ENCODE data around the gene TMEM217. TPM values are rescaled to one million over a fixed set of nuclear protein-coding genes. Genes with fewer than 3 reads are reported as not detected.

Gene TMEM217
- total and polyA plus RNA-seq, 2 donors (not counting 1 experiment from before 2014, with no cell fraction given) = 0.73 to 1.2 TPM

GRCh38 chr6:37238381-37238780 lies 19.6 kb downstream of the TMEM217 start:
- ATAC-seq (ENCODE audit: low read depth) = no peak
- CTCF ChIA-PET = interaction anchor here (0.6 kb wide), 1 partner anchor 178 kb away, joined by 3 read pairs; no protein-coding TSS in a partner anchor
- Mint-ChIP-seq H3K27ac (no peak overlapping the region), H3K4me1 (peaks cover 4% of the 10 kb centered on the region), H3K4me3 (no peak overlapping the region), H3K27me3 (no peaks in the 10 kb centered on the region), H3K9me3 (ENCODE audit: insufficient read depth) (no peaks in the 10 kb centered on the region)
- no CpG with 5 or more reads among the region's 1 CpG for WGBS (ENCODE audit: insufficient coverage)
- Histone ChIP-seq H3K4me1 (ENCODE audit: control insufficient read depth in 2 of 2, insufficient read depth in 2 of 2, low read length in 2 of 2) (peaks cover 5 to 6% of the 10 kb centered on the region in 2 donors), H3K9ac (ENCODE audit: low read length) (no peak overlapping the region), H4K20me1 (ENCODE audit: control insufficient read depth, insufficient read depth, low read length, poor library complexity, severe bottlenecking) (no peaks in the 10 kb centered on the region), H3K4me3 (ENCODE audit: control extremely low read depth in 1 of 5, extremely low read depth in 1 of 5, insufficient read depth in 1 of 5, low read depth in 2 of 5, low read length in 4 of 5) (no peak overlapping the region), H3K27ac (ENCODE audit: low read length in 2 of 2) (no peak overlapping the region), H3K9me3 (ENCODE audit: control extremely low read depth in 1 of 3, control insufficient read depth in 2 of 3, insufficient read depth in 1 of 3, low read length in 2 of 3) (no peaks in the 10 kb centered on the region), H3K27me3 (replicated peaks in 1 of 4; ENCODE audit: control extremely low read depth in 1 of 4, control insufficient read depth in 3 of 4, insufficient read depth in 4 of 4, low read length in 3 of 4) (no peaks in the 10 kb centered on the region), H3K79me2 (ENCODE audit: control insufficient read depth, insufficient read depth, low read length) (no peaks in the 10 kb centered on the region), H3K36me3 (replicated peaks in 1 of 2; ENCODE audit: control extremely low read depth in 1 of 2, control insufficient read depth in 1 of 2, extremely low read depth in 1 of 2, insufficient read depth in 2 of 2, low read length in 1 of 2) (no peaks in the 10 kb centered on the region), H3K4me2 (replicated peaks; ENCODE audit: low read depth, low read length, poor library complexity, severe bottlenecking) (no peak overlapping the region), H2AFZ (ENCODE audit: insufficient read depth, low read depth, low read length, poor library complexity, severe bottlenecking) (no peak overlapping the region)
- TF ChIP-seq, protein P1, sequence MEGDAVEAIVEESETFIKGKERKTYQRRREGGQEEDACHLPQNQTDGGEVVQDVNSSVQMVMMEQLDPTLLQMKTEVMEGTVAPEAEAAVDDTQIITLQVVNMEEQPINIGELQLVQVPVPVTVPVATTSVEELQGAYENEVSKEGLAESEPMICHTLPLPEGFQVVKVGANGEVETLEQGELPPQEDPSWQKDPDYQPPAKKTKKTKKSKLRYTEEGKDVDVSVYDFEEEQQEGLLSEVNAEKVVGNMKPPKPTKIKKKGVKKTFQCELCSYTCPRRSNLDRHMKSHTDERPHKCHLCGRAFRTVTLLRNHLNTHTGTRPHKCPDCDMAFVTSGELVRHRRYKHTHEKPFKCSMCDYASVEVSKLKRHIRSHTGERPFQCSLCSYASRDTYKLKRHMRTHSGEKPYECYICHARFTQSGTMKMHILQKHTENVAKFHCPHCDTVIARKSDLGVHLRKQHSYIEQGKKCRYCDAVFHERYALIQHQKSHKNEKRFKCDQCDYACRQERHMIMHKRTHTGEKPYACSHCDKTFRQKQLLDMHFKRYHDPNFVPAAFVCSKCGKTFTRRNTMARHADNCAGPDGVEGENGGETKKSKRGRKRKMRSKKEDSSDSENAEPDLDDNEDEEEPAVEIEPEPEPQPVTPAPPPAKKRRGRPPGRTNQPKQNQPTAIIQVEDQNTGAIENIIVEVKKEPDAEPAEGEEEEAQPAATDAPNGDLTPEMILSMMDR (IDR thresholded peaks at IDR 0.05) = no peak
- no peak for TF ChIP-seq EZH2 (IDR thresholded peaks at IDR 0.05; ENCODE audit: borderline replicate concordance, insufficient read depth, low read depth, low read length, poor library complexity, severe bottlenecking)
- DNase-seq = no peak
- POLR2A ChIA-PET = interaction anchor here (0.7 kb wide), 1 partner anchor 9 kb away, joined by 3 read pairs; no protein-coding TSS in a partner anchor
- intact Hi-C loops (cut with micrococcal nuclease) = no loop called here

DNA sequence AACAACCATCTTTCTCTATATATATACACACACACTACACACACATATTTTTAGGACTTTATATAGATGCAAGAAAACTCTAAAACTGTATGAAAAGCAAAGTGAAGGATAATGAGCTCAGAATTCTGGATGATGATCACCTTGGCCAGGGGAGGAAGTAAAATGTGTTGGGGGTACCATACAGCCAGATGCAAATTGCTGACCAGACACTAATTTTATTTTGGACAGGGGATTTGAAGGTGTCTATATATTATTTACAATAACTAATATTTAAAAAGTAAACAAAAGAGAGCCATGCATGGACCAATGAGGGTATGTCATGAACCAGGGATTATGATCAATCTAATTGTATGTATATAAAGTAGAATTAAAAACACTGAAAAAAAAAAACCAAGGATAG lies 20.2 kb downstream of the TMEM217 start:
- Histone ChIP-seq H3K4me1 (ENCODE audit: control insufficient read depth in 2 of 2, insufficient read depth in 2 of 2, low read length in 2 of 2) (peaks cover 5 to 6% of the 10 kb centered on the region in 2 donors), H3K4me3 (ENCODE audit: control extremely low read depth in 1 of 5, extremely low read depth in 1 of 5, insufficient read depth in 1 of 5, low read depth in 2 of 5, low read length in 4 of 5) (no peak overlapping the region), H3K4me2 (replicated peaks; ENCODE audit: low read depth, low read length, poor library complexity, severe bottlenecking) (no peak overlapping the region), H3K27ac (ENCODE audit: low read length in 2 of 2) (no peak overlapping the region), H2AFZ (ENCODE audit: insufficient read depth, low read depth, low read length, poor library complexity, severe bottlenecking) (no peak overlapping the region), H4K20me1 (ENCODE audit: control insufficient read depth, insufficient read depth, low read length, poor library complexity, severe bottlenecking) (no peaks in the 10 kb centered on the region), H3K9ac (ENCODE audit: low read length) (no peak overlapping the region), H3K27me3 (replicated peaks in 1 of 4; ENCODE audit: control extremely low read depth in 1 of 4, control insufficient read depth in 3 of 4, insufficient read depth in 4 of 4, low read length in 3 of 4) (no peaks in the 10 kb centered on the region), H3K36me3 (replicated peaks in 1 of 2; ENCODE audit: control extremely low read depth in 1 of 2, control insufficient read depth in 1 of 2, extremely low read depth in 1 of 2, insufficient read depth in 2 of 2, low read length in 1 of 2) (no peaks in the 10 kb centered on the region), H3K9me3 (ENCODE audit: control extremely low read depth in 1 of 3, control insufficient read depth in 2 of 3, insufficient read depth in 1 of 3, low read length in 2 of 3) (no peaks in the 10 kb centered on the region), H3K79me2 (ENCODE audit: control insufficient read depth, insufficient read depth, low read length) (no peaks in the 10 kb centered on the region)
- ChIA-PET CTCF (interaction anchor here (0.6 kb wide), 1 partner anchor 177 kb away, joined by 3 read pairs; no protein-coding TSS in a partner anchor), POLR2A (interaction anchor here (0.7 kb wide), 1 partner anchor 10 kb away, joined by 3 read pairs; no protein-coding TSS in a partner anchor)
- Mint-ChIP-seq H3K4me3 (no peak overlapping the region), H3K27me3 (no peaks in the 10 kb centered on the region), H3K27ac (no peak overlapping the region), H3K4me1 (peaks cover 4% of the 10 kb centered on the region), H3K9me3 (ENCODE audit: insufficient read depth) (no peaks in the 10 kb centered on the region)
- DNase-seq = no peak
- no peak for ATAC-seq (ENCODE audit: low read depth)
- TF ChIP-seq EZH2 (IDR thresholded peaks at IDR 0.05; ENCODE audit: borderline replicate concordance, insufficient read depth, low read depth, low read length, poor library complexity, severe bottlenecking) = no peak
- TF ChIP-seq, protein P1 (IDR thresholded peaks at IDR 0.05) = no peak
- intact Hi-C loops (cut with micrococcal nuclease) = no loop called here

Data from B cell (primary cell).